Measurements from ENCODE around the gene AEN. TPM values are rescaled to one million over a fixed set of nuclear protein-coding genes. Genes with fewer than 3 reads are reported as not detected.

The AEN gene
- total RNA-seq, 2 experiments from 2014 or later: 32.7 to 33.5 TPM

- H3K4me3 Mint-ChIP-seq: no peak overlapping the region
- peaks cover 10% of the 10 kb centered on the region for H3K4me1 Mint-ChIP-seq
- H3K9me3 Mint-ChIP-seq: no peaks in the 10 kb centered on the region
- CTCF ChIA-PET: no interaction called here
- no peak overlapping the region for H3K27ac Mint-ChIP-seq
- no peaks in the 10 kb centered on the region for H3K36me3 Mint-ChIP-seq (ENCODE audit: low read depth)
- POLR2A ChIA-PET: no interaction called here
- peaks cover 77% of the 10 kb centered on the region for H3K27me3 Mint-ChIP-seq
- DNase-seq: no peak
Measured at GRCh38 chr15:88606070-88606794, 14.9 kb upstream of the AEN start.

- DNase-seq: no peak
- ChIA-PET CTCF (no interaction called here), POLR2A (no interaction called here)
- H3K27me3 Mint-ChIP-seq: peaks cover 70% of the 10 kb centered on the region
- no peak overlapping the region for H3K27ac Mint-ChIP-seq
- no peaks in the 10 kb centered on the region for H3K36me3 Mint-ChIP-seq (ENCODE audit: low read depth)
- peaks cover 14% of the 10 kb centered on the region for H3K4me1 Mint-ChIP-seq
- H3K9me3 Mint-ChIP-seq: no peaks in the 10 kb centered on the region
- H3K4me3 Mint-ChIP-seq: no peak overlapping the region
Measured at GRCh38 chr15:88607951-88608350, 13.2 kb upstream of the AEN start.

GRCh38 chr15:88608607-88609181 lies 12.4 kb upstream of the AEN start:
- Mint-ChIP-seq H3K36me3 (ENCODE audit: low read depth) (no peaks in the 10 kb centered on the region), H3K9me3 (no peaks in the 10 kb centered on the region), H3K27me3 (peaks cover 65% of the 10 kb centered on the region), H3K4me1 (peaks cover 22% of the 10 kb centered on the region), H3K4me3 (no peak overlapping the region), H3K27ac (no peak overlapping the region)
- ChIA-PET POLR2A (no interaction called here), CTCF (interaction anchor here (1.4 kb wide), 1 partner anchor 9 kb away, joined by 4 read pairs; no protein-coding TSS in a partner anchor)
- DNase-seq: no peak

GRCh38 chr15:88609344-88610090 lies 11.6 kb upstream of the AEN start:
- H3K27me3 Mint-ChIP-seq: peaks cover 57% of the 10 kb centered on the region
- H3K4me1 Mint-ChIP-seq: peaks cover 21% of the 10 kb centered on the region
- ChIA-PET CTCF (interaction anchor here (1.2 to 1.4 kb wide), 2 partner anchors 9 to 15 kb away, joined by 3 to 4 read pairs; no protein-coding TSS in a partner anchor), POLR2A (no interaction called here)
- no peak overlapping the region for H3K4me3 Mint-ChIP-seq
- no peak overlapping the region for H3K27ac Mint-ChIP-seq
- no peak for DNase-seq
- H3K36me3 Mint-ChIP-seq (ENCODE audit: low read depth): no peaks in the 10 kb centered on the region
- no peaks in the 10 kb centered on the region for H3K9me3 Mint-ChIP-seq

- H3K27me3 Mint-ChIP-seq: peaks cover 44% of the 10 kb centered on the region
- H3K9me3 Mint-ChIP-seq: no peaks in the 10 kb centered on the region
- H3K36me3 Mint-ChIP-seq (ENCODE audit: low read depth): no peaks in the 10 kb centered on the region
- ChIA-PET POLR2A (no interaction called here), CTCF (interaction anchor here (0.7 to 1.3 kb wide), 2 partner anchors 28 to 134 kb away, joined by 4 read pairs; partner anchors contain the start of gene ISG20)
- no peak overlapping the region for H3K27ac Mint-ChIP-seq
- H3K4me1 Mint-ChIP-seq: peaks cover 18% of the 10 kb centered on the region
- no peak for DNase-seq
- no peak overlapping the region for H3K4me3 Mint-ChIP-seq
Measured at GRCh38 chr15:88610701-88611231, 10.4 kb upstream of the AEN start.

GRCh38 chr15:88612186-88612796 lies 8.8 kb upstream of the AEN start:
- no peaks in the 10 kb centered on the region for H3K36me3 Mint-ChIP-seq (ENCODE audit: low read depth)
- H3K27me3 Mint-ChIP-seq: peaks cover 29% of the 10 kb centered on the region
- no peaks in the 10 kb centered on the region for H3K9me3 Mint-ChIP-seq
- H3K4me1 Mint-ChIP-seq: peaks cover 18% of the 10 kb centered on the region
- POLR2A ChIA-PET: interaction anchor here (1.5 kb wide), 1 partner anchor 10 kb away, joined by 4 read pairs; no protein-coding TSS in a partner anchor
- no peak overlapping the region for H3K4me3 Mint-ChIP-seq
- no peak for DNase-seq
- no peak overlapping the region for H3K27ac Mint-ChIP-seq
- CTCF ChIA-PET: no interaction called here

GRCh38 chr15:88613074-88613944 lies 7.8 kb upstream of the AEN start:
- Mint-ChIP-seq H3K27ac (no peak overlapping the region), H3K27me3 (peaks cover 22% of the 10 kb centered on the region), H3K9me3 (no peaks in the 10 kb centered on the region), H3K4me3 (no peak overlapping the region), H3K36me3 (ENCODE audit: low read depth) (no peaks in the 10 kb centered on the region), H3K4me1 (peaks cover 18% of the 10 kb centered on the region)
- DNase-seq: no peak
- CTCF ChIA-PET: no interaction called here
- POLR2A ChIA-PET: interaction anchor here (1.5 kb wide), 1 partner anchor 9 kb away, joined by 4 read pairs; no protein-coding TSS in a partner anchor

GRCh38 chr15:88615303-88616107 lies 5.6 kb upstream of the AEN start:
- DNase-seq: no peak
- Mint-ChIP-seq H3K4me1 (peaks cover 17% of the 10 kb centered on the region), H3K27ac (no peak overlapping the region), H3K4me3 (no peak overlapping the region), H3K9me3 (no peaks in the 10 kb centered on the region), H3K27me3 (peaks cover 2% of the 10 kb centered on the region), H3K36me3 (ENCODE audit: low read depth) (no peaks in the 10 kb centered on the region)
- ChIA-PET CTCF (interaction anchor here (1.5 kb wide), 1 partner anchor 9 kb away, joined by 5 read pairs; no protein-coding TSS in a partner anchor), POLR2A (no interaction called here)

- no peaks in the 10 kb centered on the region for H3K36me3 Mint-ChIP-seq (ENCODE audit: low read depth)
- H3K4me3 Mint-ChIP-seq: no peak overlapping the region
- peaks cover 2% of the 10 kb centered on the region for H3K27me3 Mint-ChIP-seq
- H3K4me1 Mint-ChIP-seq: peaks cover 19% of the 10 kb centered on the region
- ChIA-PET CTCF (no interaction called here), POLR2A (no interaction called here)
- H3K9me3 Mint-ChIP-seq: no peaks in the 10 kb centered on the region
- H3K27ac Mint-ChIP-seq: no peak overlapping the region
- DNase-seq: no peak
Measured at GRCh38 chr15:88616240-88616639, 4.9 kb upstream of the AEN start.

GRCh38 chr15:88617031-88617722 lies 4.0 kb upstream of the AEN start:
- Mint-ChIP-seq H3K4me1 (peaks cover 19% of the 10 kb centered on the region), H3K4me3 (no peak overlapping the region), H3K36me3 (ENCODE audit: low read depth) (peaks cover 6% of the 10 kb centered on the region), H3K9me3 (no peaks in the 10 kb centered on the region), H3K27me3 (peaks cover 2% of the 10 kb centered on the region), H3K27ac (no peak overlapping the region)
- ChIA-PET POLR2A (no interaction called here), CTCF (interaction anchor here (1.0 kb wide), 1 partner anchor 21 kb away, joined by 3 read pairs; the partner anchor contains the start of gene ISG20)
- no peak for DNase-seq

GRCh38 chr15:88617790-88618189 lies 3.4 kb upstream of the AEN start:
- Mint-ChIP-seq H3K4me3 (no peak overlapping the region), H3K4me1 (peaks cover 22% of the 10 kb centered on the region), H3K36me3 (ENCODE audit: low read depth) (peaks cover 11% of the 10 kb centered on the region), H3K9me3 (no peaks in the 10 kb centered on the region), H3K27me3 (peaks cover 2% of the 10 kb centered on the region), H3K27ac (no peak overlapping the region)
- POLR2A ChIA-PET: no interaction called here
- CTCF ChIA-PET: interaction anchor here (1.0 kb wide), 1 partner anchor 21 kb away, joined by 3 read pairs; the partner anchor contains the start of gene ISG20
- DNase-seq: no peak

Measured in activated CD4-positive, alpha-beta memory T cell treated with anti-CD3 and anti-CD28 coated beads, Interleukin-2, amount 10 ng/mL, durations not matched to agents 7 days and 5 days (primary cell).